Dendritic cell treated with granulocyte-macrophage colony-stimulating factor and Interleukin-4, amounts not matched to agents 40 ng/mL and 50 ng/mL, for 4 days (primary cell): Measurements from ENCODE around the gene BTD.

Source experiments
- H3K27ac Mint-ChIP-seq: one replicate; pipeline ENCODE4 v1.8.0; 2022; ENCODE audit warnings: mild to moderate bottlenecking, mixed read lengths
- H3K27me3 Mint-ChIP-seq: one replicate; pipeline ENCODE4 v1.8.0; 2022; ENCODE audit warnings: mild to moderate bottlenecking, mixed read lengths
- H3K36me3 Mint-ChIP-seq: one replicate; pipeline ENCODE4 v1.8.0; 2022; ENCODE audit warnings: low read depth, mixed read lengths
- H3K4me1 Mint-ChIP-seq: one replicate; pipeline ENCODE4 v1.8.0; 2022; ENCODE audit warnings: low read depth, mixed read lengths
- H3K4me3 Mint-ChIP-seq: one replicate; pipeline ENCODE4 v1.8.0; 2022; ENCODE audit warnings: mild to moderate bottlenecking, moderate library complexity, mixed read lengths
- H3K9me3 Mint-ChIP-seq: one replicate; pipeline ENCODE4 v1.8.0; 2022; ENCODE audit warnings: mixed read lengths
- intact Hi-C: fragments of 100-400 bp; cut with micrococcal nuclease; formaldehyde crosslinking; loops from one replicate; pipeline ENCODE4 v1.15.0; 2022

The BTD gene

DNA sequence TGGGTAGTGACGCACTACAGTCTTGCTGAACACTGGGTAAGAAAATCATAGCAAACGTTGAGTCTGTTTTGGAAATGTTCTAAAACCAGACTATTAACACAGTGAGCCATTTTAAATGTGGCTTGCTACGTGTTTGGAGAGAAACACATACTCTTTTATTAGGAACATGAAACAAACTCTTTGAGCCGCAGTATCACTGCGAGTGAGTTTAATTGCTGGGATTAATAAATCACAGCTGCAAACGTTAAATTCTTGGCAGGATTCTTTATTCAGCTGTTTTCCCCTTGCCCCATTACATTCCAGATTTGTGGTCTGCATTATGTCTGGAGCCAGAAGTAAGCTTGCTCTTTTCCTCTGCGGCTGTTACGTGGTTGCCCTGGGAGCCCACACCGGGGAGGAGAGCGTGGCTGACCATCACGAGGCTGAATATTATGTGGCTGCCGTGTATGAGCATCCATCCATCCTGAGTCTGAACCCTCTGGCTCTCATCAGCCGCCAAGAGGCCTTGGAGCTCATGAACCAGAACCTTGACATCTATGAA lies 33.6 kb downstream of the BTD start:
- no peaks in the 10 kb centered on the region for H3K27me3 Mint-ChIP-seq
- H3K9me3 Mint-ChIP-seq: no peaks in the 10 kb centered on the region
- H3K27ac Mint-ChIP-seq: no peak overlapping the region
- peaks cover 11% of the 10 kb centered on the region for H3K36me3 Mint-ChIP-seq
- H3K4me3 Mint-ChIP-seq: no peak overlapping the region
- intact Hi-C loops: no loop called here
- H3K4me1 Mint-ChIP-seq: peaks cover 22% of the 10 kb centered on the region

DNA sequence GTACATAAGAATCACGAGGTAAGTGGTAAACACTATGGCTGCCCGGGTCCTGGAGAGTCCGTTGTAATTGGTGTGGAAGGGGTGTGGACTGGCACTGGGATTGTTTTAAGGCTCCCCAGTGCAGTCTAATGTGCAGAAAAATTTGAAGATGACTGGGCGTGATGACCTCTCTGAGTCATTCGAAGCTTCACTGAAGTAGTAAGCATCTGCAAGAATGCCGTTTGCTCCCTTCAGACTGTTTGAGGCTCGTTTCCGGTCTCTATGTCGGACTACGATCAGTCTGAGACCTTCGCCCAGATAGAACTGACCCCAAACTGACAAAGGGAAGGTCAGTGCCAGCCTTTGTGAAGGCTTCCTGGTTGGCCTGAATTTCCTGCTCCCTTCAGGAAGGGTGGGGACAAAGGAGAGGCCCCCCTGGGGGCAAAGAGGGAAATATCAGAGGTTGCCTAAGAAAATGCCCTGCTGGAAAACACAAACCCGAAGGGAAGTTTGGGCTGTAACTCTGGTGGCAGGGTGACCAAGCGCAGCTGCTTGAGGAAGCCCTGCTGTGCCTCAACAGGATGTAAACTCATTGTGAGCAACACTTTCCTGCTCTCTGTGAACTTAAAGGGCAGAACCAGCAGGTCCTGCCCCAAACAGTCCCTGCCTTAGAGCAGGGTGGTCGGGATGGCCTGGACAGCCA lies 34.6 kb downstream of the BTD start:
- H3K9me3 Mint-ChIP-seq: no peaks in the 10 kb centered on the region
- H3K4me1 Mint-ChIP-seq: peaks cover 21% of the 10 kb centered on the region
- H3K4me3 Mint-ChIP-seq: peak overlapping the region; percentile 49
- peak overlapping the region; percentile 80 for H3K27ac Mint-ChIP-seq
- intact Hi-C loops: no loop called here
- H3K36me3 Mint-ChIP-seq: peaks cover 11% of the 10 kb centered on the region
- H3K27me3 Mint-ChIP-seq: no peaks in the 10 kb centered on the region

DNA sequence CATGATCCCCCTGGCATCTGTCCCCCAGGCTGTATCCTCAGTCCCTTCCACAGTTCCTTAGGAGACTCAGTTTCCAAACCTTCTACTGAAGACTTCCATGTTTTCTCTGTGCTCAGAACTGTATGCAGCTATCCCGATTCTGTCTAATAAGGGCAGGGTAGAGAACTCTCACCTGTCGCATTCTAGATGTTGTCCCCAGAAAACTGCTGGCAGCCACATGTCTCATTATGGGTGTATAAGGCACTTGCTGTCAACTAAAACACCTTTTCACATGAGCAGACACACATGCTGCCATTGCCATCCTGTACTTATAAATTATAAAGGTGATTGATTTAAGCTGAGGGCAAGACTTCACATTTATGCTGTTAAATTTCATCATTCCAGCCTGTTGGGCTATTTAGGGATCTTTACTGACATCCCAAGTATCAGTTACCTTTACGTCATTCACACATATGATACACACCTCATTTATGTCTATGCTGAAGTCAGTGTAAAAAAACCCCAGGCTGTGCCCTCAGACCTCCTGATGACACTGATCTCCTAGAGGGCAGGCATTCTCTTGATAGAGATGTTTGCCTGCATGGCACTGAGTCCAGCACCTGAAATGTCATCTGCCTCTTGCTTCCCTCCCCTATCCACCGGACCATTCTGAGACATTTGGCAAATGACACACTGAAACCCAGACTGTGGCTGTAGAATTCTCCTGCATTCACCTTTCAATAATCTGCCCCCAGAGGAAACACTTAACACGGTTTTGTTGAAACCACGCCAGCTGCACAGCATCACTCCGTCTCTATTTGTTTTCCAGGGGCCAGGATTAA lies 35.8 kb downstream of the BTD start:
- Mint-ChIP-seq H3K4me1 (peaks cover 21% of the 10 kb centered on the region), H3K27ac (no peak overlapping the region)

DNA sequence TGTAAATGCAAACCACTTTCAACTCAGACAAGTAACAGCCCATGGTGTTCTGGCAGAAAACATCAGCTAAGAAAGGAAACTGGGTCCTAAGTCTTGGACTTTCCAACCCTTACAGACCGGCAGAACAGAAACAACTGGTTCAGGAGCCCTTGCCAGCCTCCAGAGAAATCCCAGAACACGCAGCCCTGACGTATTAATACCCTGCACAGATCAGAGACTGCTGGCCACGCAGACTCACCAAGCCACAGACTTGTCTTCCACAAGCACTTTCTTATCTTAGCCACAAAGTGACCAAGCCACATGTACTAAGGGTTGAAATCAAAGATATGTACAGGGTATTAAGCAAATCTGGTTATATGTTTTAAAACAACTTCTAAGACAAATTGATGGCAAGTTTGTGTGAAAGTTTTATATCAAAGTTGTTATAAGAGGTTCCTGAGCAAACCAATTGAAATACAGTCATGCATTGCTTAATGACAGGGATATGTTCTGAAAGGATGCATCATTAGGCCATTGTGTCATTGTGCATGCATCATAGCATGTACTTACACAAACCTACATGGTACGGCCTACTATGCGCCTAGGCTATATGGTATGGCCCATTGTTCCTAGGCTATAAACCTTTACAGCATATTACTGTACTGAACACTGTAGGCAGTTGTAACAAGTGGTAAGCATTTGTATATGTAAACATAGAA lies 36.8 kb downstream of the BTD start:
- H3K36me3 Mint-ChIP-seq: peaks cover 22% of the 10 kb centered on the region
- H3K27me3 Mint-ChIP-seq: no peaks in the 10 kb centered on the region
- peaks cover 21% of the 10 kb centered on the region for H3K4me1 Mint-ChIP-seq
- intact Hi-C loops: no loop called here
- H3K27ac Mint-ChIP-seq: no peak overlapping the region
- H3K4me3 Mint-ChIP-seq: no peak overlapping the region
- H3K9me3 Mint-ChIP-seq: no peaks in the 10 kb centered on the region

More for the DNA sequence above, 35.8 kb downstream of the BTD start:
- H3K36me3 Mint-ChIP-seq: peaks cover 16% of the 10 kb centered on the region
- H3K27me3 Mint-ChIP-seq: no peaks in the 10 kb centered on the region
- H3K4me3 Mint-ChIP-seq: no peak overlapping the region
- no peaks in the 10 kb centered on the region for H3K9me3 Mint-ChIP-seq
- intact Hi-C loops: no loop called here

DNA sequence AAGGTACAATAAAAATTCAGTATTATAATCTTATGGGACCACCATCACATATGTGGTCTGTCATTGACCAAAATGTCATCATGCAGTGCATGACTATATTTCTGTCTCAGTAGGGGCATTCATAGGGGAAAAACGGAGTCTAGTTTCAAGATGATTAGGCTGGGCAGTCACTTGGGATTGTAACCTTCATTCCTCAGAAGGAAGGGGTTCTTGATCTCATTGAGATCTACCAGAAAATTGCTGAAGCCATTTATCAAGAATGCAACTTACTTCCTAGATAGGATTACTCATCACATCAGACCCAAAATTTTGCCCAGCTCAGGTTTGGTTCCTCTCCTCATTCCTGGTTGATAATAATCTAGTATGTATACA lies 37.3 kb downstream of the BTD start:
- H3K36me3 Mint-ChIP-seq: peaks cover 27% of the 10 kb centered on the region
- peaks cover 21% of the 10 kb centered on the region for H3K4me1 Mint-ChIP-seq
- H3K27ac Mint-ChIP-seq: no peak overlapping the region
- no peak overlapping the region for H3K4me3 Mint-ChIP-seq
- intact Hi-C loops: no loop called here
- H3K27me3 Mint-ChIP-seq: no peaks in the 10 kb centered on the region
- no peaks in the 10 kb centered on the region for H3K9me3 Mint-ChIP-seq

DNA sequence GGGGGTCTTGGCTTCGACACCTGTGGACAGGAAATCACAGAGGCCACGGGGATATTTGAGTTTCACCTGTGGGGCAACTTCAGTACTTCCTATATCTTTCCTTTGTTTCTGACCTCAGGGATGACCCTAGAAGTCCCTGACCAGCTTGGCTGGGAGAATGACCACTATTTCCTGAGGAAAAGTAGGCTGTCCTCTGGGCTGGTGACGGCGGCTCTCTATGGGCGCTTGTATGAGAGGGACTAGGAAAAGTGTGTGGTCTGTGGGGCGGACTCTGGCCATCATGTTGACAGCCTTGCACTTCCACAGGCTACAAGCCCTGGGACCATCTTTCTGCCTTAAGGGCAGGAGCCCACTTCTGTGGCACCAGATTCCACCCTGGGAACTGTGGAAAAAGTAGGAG lies 43.7 kb downstream of the BTD start:
- peaks cover 27% of the 10 kb centered on the region for H3K27me3 Mint-ChIP-seq
- no peak overlapping the region for H3K27ac Mint-ChIP-seq
- H3K4me1 Mint-ChIP-seq: peaks cover 23% of the 10 kb centered on the region
- intact Hi-C loops: no loop called here
- H3K36me3 Mint-ChIP-seq: peaks cover 18% of the 10 kb centered on the region
- no peaks in the 10 kb centered on the region for H3K9me3 Mint-ChIP-seq
- H3K4me3 Mint-ChIP-seq: no peak overlapping the region

DNA sequence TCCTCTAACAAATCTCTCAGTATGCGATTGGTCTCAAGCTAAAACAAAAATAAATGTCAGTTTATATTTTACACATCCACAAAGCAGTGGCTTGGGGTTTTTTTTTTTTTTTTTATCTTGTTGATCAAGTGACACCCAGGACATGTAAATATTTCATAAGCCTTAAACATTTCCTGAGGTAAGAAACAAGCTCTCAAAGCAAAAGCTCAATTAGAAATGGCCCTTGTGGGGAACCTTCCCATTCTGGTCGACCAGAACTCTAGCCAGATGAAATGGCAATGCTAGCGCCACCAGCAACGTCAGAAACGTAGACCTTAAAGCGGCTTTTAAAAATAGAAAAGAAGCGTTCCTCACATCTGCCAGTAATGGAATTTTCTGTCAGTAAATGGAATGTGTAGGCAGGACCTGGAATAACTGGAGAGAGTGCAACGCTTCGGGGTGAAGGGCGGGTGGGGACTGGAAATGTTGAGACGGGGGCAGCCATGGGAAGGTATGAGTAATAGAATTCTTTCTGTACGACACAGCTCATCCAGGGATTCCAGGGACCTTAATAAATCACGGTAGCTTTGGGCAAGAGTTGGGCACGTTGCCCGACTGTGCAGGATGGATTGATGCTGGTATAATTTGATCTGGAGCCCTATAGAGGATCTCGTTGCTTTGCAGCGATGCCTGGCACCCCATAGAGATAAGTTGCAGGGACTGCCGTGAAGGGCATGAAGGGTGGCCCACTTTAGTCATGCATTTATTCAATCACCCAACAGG lies 44.4 kb downstream of the BTD start:
- Mint-ChIP-seq H3K4me1 (peaks cover 23% of the 10 kb centered on the region), H3K27me3 (peaks cover 34% of the 10 kb centered on the region), H3K36me3 (peaks cover 18% of the 10 kb centered on the region), H3K4me3 (no peak overlapping the region), H3K9me3 (no peaks in the 10 kb centered on the region), H3K27ac (no peak overlapping the region)
- intact Hi-C loops: no loop called here

DNA sequence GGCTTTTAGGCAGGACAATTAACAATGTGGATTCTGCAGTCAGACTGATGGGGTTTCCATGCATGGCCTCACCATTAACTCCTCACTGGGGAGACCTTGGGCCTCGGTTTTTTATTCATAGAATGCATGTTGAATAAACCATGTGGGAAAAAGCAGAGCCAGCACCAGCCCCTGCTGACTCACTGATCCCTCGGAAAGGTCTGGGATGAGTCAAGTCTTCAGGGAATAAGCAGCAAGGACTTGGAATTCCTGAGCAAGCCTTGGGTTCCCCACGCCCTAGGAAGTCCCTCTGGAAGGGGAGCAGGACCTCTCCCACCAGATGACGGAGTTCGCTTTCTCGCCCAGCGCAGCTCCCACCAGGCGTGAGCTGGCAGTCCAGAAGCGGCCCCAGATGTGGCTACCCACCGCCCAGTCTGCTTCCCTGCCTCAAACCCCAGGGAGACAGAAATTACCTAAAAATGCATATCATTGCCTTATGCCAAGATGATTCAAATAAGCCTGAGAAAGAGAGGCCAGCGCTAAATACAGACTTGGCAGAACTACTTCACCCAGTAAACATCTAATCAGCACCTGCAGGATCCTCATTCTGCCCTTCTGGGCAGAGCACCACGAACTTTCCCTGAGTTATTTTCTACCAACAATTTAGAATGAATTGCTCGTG lies 45.4 kb downstream of the BTD start:
- no peak overlapping the region for H3K4me3 Mint-ChIP-seq
- H3K27me3 Mint-ChIP-seq: peaks cover 42% of the 10 kb centered on the region
- H3K27ac Mint-ChIP-seq: peak overlapping the region; percentile 74
- peaks cover 23% of the 10 kb centered on the region for H3K4me1 Mint-ChIP-seq
- no peaks in the 10 kb centered on the region for H3K9me3 Mint-ChIP-seq
- intact Hi-C loops: no loop called here
- peaks cover 16% of the 10 kb centered on the region for H3K36me3 Mint-ChIP-seq

DNA sequence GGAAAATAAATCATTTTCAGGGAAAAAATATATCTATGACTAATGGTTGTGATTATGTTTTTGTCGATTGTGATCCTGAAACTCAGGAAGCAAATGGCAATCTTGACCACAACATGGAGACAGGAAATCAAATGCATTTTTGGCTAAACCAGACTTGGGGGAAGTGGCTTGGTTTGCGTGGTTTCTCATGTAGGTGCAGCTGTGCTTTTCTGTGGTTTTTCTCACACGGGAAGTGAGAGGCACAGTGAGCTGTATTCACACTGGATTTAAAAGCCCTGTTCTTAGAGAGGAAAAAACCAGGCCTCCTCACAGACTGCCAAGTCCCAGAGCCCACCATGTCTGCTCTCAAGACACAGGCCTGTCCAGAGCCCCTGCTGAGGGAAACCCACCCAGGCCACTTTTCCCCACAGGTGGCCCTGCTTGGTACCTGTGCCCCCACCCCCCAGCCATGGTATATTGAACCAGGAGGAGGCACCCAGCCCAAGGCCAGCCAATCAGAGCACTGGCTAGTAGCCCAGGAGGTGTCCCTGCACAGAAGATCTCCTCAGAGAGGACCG lies 46.1 kb downstream of the BTD start:
- peaks cover 10% of the 10 kb centered on the region for H3K36me3 Mint-ChIP-seq
- intact Hi-C loops: no loop called here
- H3K9me3 Mint-ChIP-seq: no peaks in the 10 kb centered on the region
- H3K4me3 Mint-ChIP-seq: peak overlapping the region; percentile 23
- peaks cover 23% of the 10 kb centered on the region for H3K4me1 Mint-ChIP-seq
- H3K27ac Mint-ChIP-seq: peak overlapping the region; percentile 74
- H3K27me3 Mint-ChIP-seq: peaks cover 46% of the 10 kb centered on the region

DNA sequence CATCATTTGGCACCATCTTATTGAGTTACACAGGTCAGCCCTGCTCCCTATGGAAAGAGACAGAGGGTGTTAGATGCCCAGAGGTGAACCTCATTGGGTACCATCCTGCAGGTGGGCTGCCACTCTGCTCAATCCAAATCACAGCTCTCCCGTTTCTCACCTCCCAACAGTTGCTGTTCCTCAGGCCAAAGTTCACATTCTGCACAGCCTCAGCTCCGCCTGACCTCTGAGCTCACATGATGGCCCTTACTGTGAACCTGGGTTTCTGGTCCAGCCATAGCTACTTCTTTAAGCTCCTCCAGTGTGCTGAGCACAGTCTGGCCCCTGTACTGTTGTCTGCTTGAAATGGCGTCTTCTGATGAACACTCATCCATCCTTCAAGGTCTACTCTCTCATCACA lies 47.8 kb downstream of the BTD start:
- H3K9me3 Mint-ChIP-seq: no peaks in the 10 kb centered on the region
- no peaks in the 10 kb centered on the region for H3K36me3 Mint-ChIP-seq
- no peak overlapping the region for H3K27ac Mint-ChIP-seq
- no peak overlapping the region for H3K4me3 Mint-ChIP-seq
- peaks cover 51% of the 10 kb centered on the region for H3K27me3 Mint-ChIP-seq
- intact Hi-C loops: no loop called here
- peaks cover 23% of the 10 kb centered on the region for H3K4me1 Mint-ChIP-seq

DNA sequence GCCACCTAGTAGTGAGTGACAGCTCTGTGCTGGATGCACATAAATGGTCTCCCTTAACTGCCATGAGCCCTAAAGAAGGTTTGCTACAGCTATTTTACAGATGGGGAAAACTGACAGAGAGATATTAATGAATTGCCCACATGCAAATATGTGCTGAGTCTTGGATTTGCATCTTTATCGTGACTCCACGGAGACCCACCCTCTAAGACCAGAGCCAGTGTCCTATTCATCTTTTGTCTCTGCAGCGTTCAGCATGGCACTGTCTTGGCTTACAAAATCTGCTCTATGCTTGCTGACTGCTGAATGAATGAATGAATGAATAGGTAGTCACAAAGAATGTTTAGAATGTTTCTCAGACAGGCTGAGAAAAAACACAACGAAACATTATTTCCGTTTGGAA lies 48.3 kb downstream of the BTD start:
- intact Hi-C loops: no loop called here
- Mint-ChIP-seq H3K9me3 (no peaks in the 10 kb centered on the region), H3K4me3 (no peak overlapping the region), H3K36me3 (no peaks in the 10 kb centered on the region), H3K27ac (no peak overlapping the region), H3K4me1 (peaks cover 23% of the 10 kb centered on the region), H3K27me3 (peaks cover 51% of the 10 kb centered on the region)

DNA sequence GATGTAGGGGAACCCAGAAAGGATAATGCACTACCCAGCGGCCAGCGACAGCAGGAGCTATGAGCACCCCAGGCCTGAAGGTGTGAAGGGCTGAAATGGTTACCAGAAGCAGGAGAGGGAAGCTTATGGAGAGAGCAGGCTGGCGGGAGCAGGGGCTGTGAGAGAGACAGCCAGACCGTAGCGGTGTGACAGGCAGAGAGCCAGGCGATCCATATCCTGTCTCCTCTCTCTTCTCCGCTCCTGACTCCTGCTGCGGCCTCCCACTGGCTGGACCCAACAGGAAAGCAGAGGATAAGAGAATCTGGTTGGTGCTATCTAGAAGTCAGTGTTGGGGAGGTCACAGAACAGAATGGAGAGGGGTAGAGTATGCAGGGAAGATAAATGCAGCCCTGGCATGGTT lies 49.9 kb downstream of the BTD start:
- Mint-ChIP-seq H3K27ac (no peak overlapping the region), H3K4me1 (peaks cover 23% of the 10 kb centered on the region), H3K36me3 (peaks cover 6% of the 10 kb centered on the region), H3K9me3 (peaks cover 8% of the 10 kb centered on the region), H3K27me3 (peaks cover 45% of the 10 kb centered on the region), H3K4me3 (no peak overlapping the region)
- intact Hi-C loops: no loop called here

DNA sequence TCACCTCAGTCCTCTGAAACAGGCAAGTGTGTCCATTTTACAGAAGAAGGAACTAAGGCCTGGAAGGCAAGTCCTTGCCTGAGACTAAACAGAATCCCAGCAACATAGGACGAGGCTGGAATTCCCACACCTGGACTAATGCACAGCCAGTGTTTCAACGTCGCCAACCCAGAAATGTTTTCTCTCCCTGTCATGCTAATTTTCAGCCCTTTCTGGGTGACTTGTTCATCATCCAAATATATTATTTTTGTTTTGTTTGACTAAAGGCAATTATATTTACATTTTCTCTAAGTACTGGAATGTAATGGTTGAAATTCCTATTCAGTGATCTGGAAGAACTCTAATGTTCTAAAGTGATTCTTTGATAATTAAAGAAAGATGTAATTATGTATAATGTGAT lies 51.8 kb downstream of the BTD start:
- peaks cover 12% of the 10 kb centered on the region for H3K36me3 Mint-ChIP-seq
- H3K4me3 Mint-ChIP-seq: no peak overlapping the region
- intact Hi-C loops: no loop called here
- H3K27ac Mint-ChIP-seq: no peak overlapping the region
- peaks cover 6% of the 10 kb centered on the region for H3K4me1 Mint-ChIP-seq
- H3K27me3 Mint-ChIP-seq: peaks cover 43% of the 10 kb centered on the region
- H3K9me3 Mint-ChIP-seq: peaks cover 27% of the 10 kb centered on the region
